H1 (cell line): ENCODE data around the gene PCDH9. TPM values are rescaled to one million over a fixed set of nuclear protein-coding genes. Genes with fewer than 3 reads are reported as not detected.

Experiments used
- CTCF ChIA-PET: fragments of 300-600 bp; sonication (Branson Sonifier 250); formaldehyde crosslinking; loops from one replicate; lab custom pipeline; 2021; ENCODE audit not compliant: partially characterized antibody; lab: Charles Lee
- POLR2A ChIA-PET: fragments of 300-600 bp; sonication (Branson Sonifier 250); formaldehyde crosslinking; loops from one replicate; lab custom pipeline; 2021; ENCODE audit warnings: inconsistent platforms; ENCODE audit not compliant: partially characterized antibody; lab: Charles Lee
- DNase-seq, 2 experiments: peaks; one replicate each; pipeline versions ENCODE4 v3.0.0 to v3.0.0-alpha.2; 2010 to 2022; ENCODE audit warnings: low spot score in 2 of 2, low read depth in 1 of 2, mixed read lengths in 1 of 2
- FAIRE-seq: peaks from 2 replicates; lab custom pipeline; 2011; peaks lifted over from hg19 to GRCh38; lab: Jason Lieb, UNC
- H2AFZ ChIP-seq: 2 replicates; pipeline ENCODE4 v1.8.1; 2012; ENCODE audit warnings: low read length, inconsistent platforms
- H2AK5ac ChIP-seq: 2 replicates; pipeline ENCODE4 v1.6.1; 2013; ENCODE audit warnings: low read depth, low read length
- H2BK120ac ChIP-seq: replicated peaks from 2 replicates; pipeline ENCODE3; 2013; ENCODE audit warnings: low read depth, low read length, inconsistent platforms
- H2BK12ac ChIP-seq: 2 replicates; pipeline ENCODE4 v1.6.1; 2013; ENCODE audit warnings: low read depth, low read length
- H2BK15ac ChIP-seq: 2 replicates; pipeline ENCODE4 v1.6.1; 2013; ENCODE audit warnings: low read length
- H2BK20ac ChIP-seq: 2 replicates; pipeline ENCODE4 v1.6.1; 2013; ENCODE audit warnings: low read length
- H2BK5ac ChIP-seq: 2 replicates; pipeline ENCODE4 v1.6.1; 2013; ENCODE audit warnings: low read depth, low read length
- H3K14ac ChIP-seq: 2 replicates; pipeline ENCODE4 v1.6.1; 2013; ENCODE audit warnings: inconsistent platforms; ENCODE audit not compliant: insufficient read length
- H3K18ac ChIP-seq: 2 replicates; pipeline ENCODE4 v1.6.1; 2013; ENCODE audit warnings: low read length; ENCODE audit errors: extremely low read depth
- H3K23ac ChIP-seq: 2 replicates; pipeline ENCODE4 v1.6.1; 2013; ENCODE audit warnings: inconsistent platforms; ENCODE audit not compliant: insufficient read length
- H3K23me2 ChIP-seq: 2 replicates; pipeline ENCODE4 v1.6.1; 2013; ENCODE audit warnings: low read depth, low read length
- H3K27ac ChIP-seq: 2 replicates; pipeline ENCODE4 v1.6.1; 2011; ENCODE audit warnings: low read depth, low read length, inconsistent platforms
- H3K27me3 ChIP-seq, 4 experiments: replicated peaks in 1 of 4; 1 replicate in 1 of 4; 2 replicates in 3 of 4; pipeline versions ENCODE4 v1.6.1 to v1.8.1; 2011 to 2013; ENCODE audit warnings: low read length in 3 of 4, mild to moderate bottlenecking in 3 of 4, inconsistent platforms in 2 of 4, mixed read lengths in 2 of 4, moderate library complexity in 1 of 4; ENCODE audit not compliant: control insufficient read depth in 3 of 4, insufficient read depth in 3 of 4; ENCODE audit errors: extremely low read depth in 1 of 4
- H3K36me3 ChIP-seq, 4 experiments: 2 replicates each; pipeline versions ENCODE4 v1.6.1 to v1.8.1; 2011 to 2013; ENCODE audit warnings: mild to moderate bottlenecking in 4 of 4, low read length in 3 of 4, moderate library complexity in 2 of 4, control low read depth in 1 of 4, inconsistent platforms in 1 of 4; ENCODE audit not compliant: insufficient read depth in 4 of 4, control insufficient read depth in 2 of 4
- H3K4ac ChIP-seq: replicated peaks from 2 replicates; pipeline ENCODE3; 2013; ENCODE audit warnings: low read length, low read depth, mixed read lengths, inconsistent platforms; ENCODE audit not compliant: insufficient read length
- H3K4me1 ChIP-seq, 4 experiments: replicated peaks in 1 of 4; 1 replicate in 1 of 4; 2 replicates in 3 of 4; pipeline versions ENCODE4 v1.6.1 to v1.8.1; 2011 to 2013; ENCODE audit warnings: low read length in 3 of 4, inconsistent platforms in 2 of 4, mixed read lengths in 1 of 4; ENCODE audit not compliant: insufficient read depth in 4 of 4, control insufficient read depth in 3 of 4
- H3K4me2 ChIP-seq, 2 experiments: 2 replicates each; pipeline versions ENCODE4 v1.6.1 to v1.8.1; 2011 to 2013; ENCODE audit warnings: low read depth in 2 of 2, low read length in 2 of 2, control low read depth in 1 of 2, inconsistent platforms in 1 of 2, mild to moderate bottlenecking in 1 of 2; ENCODE audit not compliant: insufficient read depth in 1 of 2
- H3K4me3 ChIP-seq, 4 experiments: fragments of 200-600, 300-600 bp in 1 of 4; sonication (generic), shearing (Covaris generic), sonication (Bioruptor Twin) in 1 of 4; 2 replicates each; pipeline versions ENCODE4 v1.5.1 to v1.8.1; 2011 to 2016; ENCODE audit warnings: low read length in 4 of 4, low read depth in 3 of 4, control low read depth in 2 of 4, inconsistent platforms in 2 of 4, mild to moderate bottlenecking in 2 of 4, mixed read lengths in 1 of 4, moderate library complexity in 1 of 4; ENCODE audit not compliant: insufficient read depth in 2 of 4; ENCODE audit errors: extremely low read depth in 1 of 4
- H3K56ac ChIP-seq: replicated peaks from 2 replicates; pipeline ENCODE3; 2013; ENCODE audit warnings: low read depth, mild to moderate bottlenecking, mixed read lengths, low read length, inconsistent platforms; ENCODE audit not compliant: insufficient read length
- H3K79me1 ChIP-seq: 2 replicates; pipeline ENCODE4 v1.6.1; 2013; ENCODE audit warnings: low read depth, low read length, control low read depth
- H3K79me2 ChIP-seq, 2 experiments: 2 replicates each; pipeline versions ENCODE4 v1.6.1 to v1.8.1; 2012 to 2013; ENCODE audit warnings: low read length in 2 of 2, mild to moderate bottlenecking in 2 of 2, inconsistent platforms in 1 of 2; ENCODE audit not compliant: insufficient read depth in 2 of 2, control insufficient read depth in 1 of 2
- H3K9ac ChIP-seq, 4 experiments: replicated peaks in 1 of 4; 1 replicate in 1 of 4; 2 replicates in 3 of 4; pipeline versions ENCODE4 v1.6.1 to v1.8.1; 2011 to 2013; ENCODE audit warnings: low read depth in 3 of 4, low read length in 3 of 4, control low read depth in 2 of 4, mild to moderate bottlenecking in 2 of 4, moderate library complexity in 2 of 4, inconsistent platforms in 1 of 4; ENCODE audit errors: extremely low read depth in 1 of 4
- H3K9me3 ChIP-seq, 2 experiments: 2 replicates each; pipeline versions ENCODE4 v1.6.1 to v1.8.1; 2012 to 2013; ENCODE audit warnings: mild to moderate bottlenecking in 2 of 2, moderate library complexity in 2 of 2, control low read depth in 1 of 2, inconsistent platforms in 1 of 2, low read depth in 1 of 2, low read length in 1 of 2, mixed read lengths in 1 of 2; ENCODE audit not compliant: insufficient read depth in 2 of 2
- H4K20me1 ChIP-seq, 2 experiments: replicated peaks in 1 of 2; 2 replicates each; pipeline versions ENCODE3 to v1.8.1; 2011 to 2013; ENCODE audit warnings: inconsistent platforms in 2 of 2, low read length in 2 of 2, mild to moderate bottlenecking in 1 of 2; ENCODE audit not compliant: insufficient read depth in 2 of 2, control insufficient read depth in 1 of 2
- H4K5ac ChIP-seq: 2 replicates; pipeline ENCODE4 v1.6.1; 2013; ENCODE audit warnings: low read length, low read depth, mixed read lengths, inconsistent platforms; ENCODE audit not compliant: insufficient read length
- H4K8ac ChIP-seq: 2 replicates; pipeline ENCODE4 v1.8.0; 2013; ENCODE audit warnings: mild to moderate bottlenecking, moderate library complexity, low read length, inconsistent platforms; ENCODE audit not compliant: insufficient read depth; ENCODE audit errors: extremely low read depth
- H4K91ac ChIP-seq: replicated peaks from 2 replicates; pipeline ENCODE3; 2013; ENCODE audit warnings: low read length, mixed read lengths, inconsistent platforms; ENCODE audit not compliant: insufficient read length
- ATF3 ChIP-seq: IDR thresholded peaks from 2 replicates; pipeline ENCODE4 v1.6.1; 2011; ENCODE audit warnings: low read depth, mild to moderate bottlenecking, low read length; ENCODE audit not compliant: insufficient read depth
- BCL11A ChIP-seq, 2 experiments: IDR thresholded peaks; one replicate each; pipeline ENCODE4 v1.6.1; 2011; ENCODE audit warnings: low read depth in 2 of 2, low read length in 2 of 2, mild to moderate bottlenecking in 2 of 2
- CTBP2 ChIP-seq: IDR thresholded peaks from 2 replicates; pipeline ENCODE4 v1.7.0; 2011; ENCODE audit warnings: borderline replicate concordance, mild to moderate bottlenecking, moderate library complexity, mixed read lengths, low read length; ENCODE audit not compliant: insufficient read depth, insufficient read length
- EZH2 ChIP-seq: fragments of 200-600 bp; sonication (generic); IDR thresholded peaks from 2 replicates; pipeline ENCODE4 v1.7.1; 2012; ENCODE audit warnings: low read depth, mild to moderate bottlenecking, moderate library complexity, low read length, inconsistent platforms; ENCODE audit not compliant: severe bottlenecking
- GABPA ChIP-seq: IDR thresholded peaks from 2 replicates; pipeline ENCODE4 v1.6.1; 2011; ENCODE audit warnings: mild to moderate bottlenecking, low read length, moderate library complexity, borderline replicate concordance; ENCODE audit not compliant: insufficient read depth
- HDAC2 ChIP-seq, 2 experiments: fragments of 300-600 bp in 1 of 2; sonication (generic) in 1 of 2; IDR thresholded peaks; 2 replicates each; pipeline ENCODE4 v1.6.1; 2011 to 2012; ENCODE audit warnings: low read depth in 2 of 2, low read length in 2 of 2, mild to moderate bottlenecking in 2 of 2, moderate library complexity in 2 of 2, borderline replicate concordance in 1 of 2, inconsistent platforms in 1 of 2
- KDM4A ChIP-seq: IDR thresholded peaks from one replicate; pipeline ENCODE4 v1.7.1; 2012; ENCODE audit warnings: low read depth, mild to moderate bottlenecking, moderate library complexity, low read length, inconsistent platforms; ENCODE audit not compliant: severe bottlenecking
- PHF8 ChIP-seq: fragments of 200-600 bp; sonication (generic); conservative IDR thresholded peaks from 2 replicates; pipeline ENCODE4 v1.7.1; 2012; ENCODE audit warnings: low read depth, mild to moderate bottlenecking, inconsistent platforms, low read length, moderate library complexity
- RBBP5 ChIP-seq: IDR thresholded peaks from 2 replicates; pipeline ENCODE4 v1.7.1; 2012; ENCODE audit warnings: low read depth, mild to moderate bottlenecking, inconsistent platforms, low read length, moderate library complexity, borderline replicate concordance
- USF2 ChIP-seq: IDR thresholded peaks from 2 replicates; pipeline ENCODE4 v1.6.1; 2011; ENCODE audit warnings: low read length, improper control_type of control experiment
- YY1 ChIP-seq: IDR thresholded peaks from 2 replicates; pipeline ENCODE4 v1.6.1; 2011; ENCODE audit warnings: low read depth, mild to moderate bottlenecking, low read length
- WGBS, 2 experiments: shearing (Covaris generic) in 1 of 2; methylation state at CpG; one replicate each; pipeline versions ENCODE4 v1.1.6 to v1.1.7; 2013 to 2015; ENCODE audit warnings: low lambda C conversion rate in 2 of 2, mixed read lengths in 2 of 2, inconsistent platforms in 1 of 2, low coverage in 1 of 2, missing lambda C conversion rate in 1 of 2; ENCODE audit not compliant: insufficient replicate concordance in 2 of 2, insufficient coverage in 1 of 2, insufficient read length in 1 of 2; ENCODE audit errors: extremely low coverage in 1 of 2, missing lambda C conversion rate in 1 of 2; 5-methylcytosine and 5-hydroxymethylcytosine counted together
- polyA plus RNA-seq, 7 experiments: library from polyadenylated mRNA; depleted of rRNA in 3 of 7; stranded (reverse) in 5 of 7; unstranded in 2 of 7; fragments of >200 nt in 5 of 7; fragments of 200-250 nt in 2 of 7; gene quantifications; 1 replicate in 5 of 7; 2 replicates in 1 of 7; 4 replicates in 1 of 7; pipeline versions ENCODE4 v1.2.1 to v1.2.3, GENCODE V29; 2011 to 2013; ENCODE audit warnings: missing spikeins in 2 of 7, mixed read lengths in 2 of 7
- total RNA-seq: library from RNA; stranded (reverse); fragmentation: NEBNext Ultra II Directional; extraction: Animal tissue kit (Norgen Biotek cat#: 25700); gene quantifications from 2 replicates; pipeline ENCODE4 v1.2.1, GENCODE V29; 2021

PCDH9 gene
- total and polyA plus RNA-seq, 2 of the 8 experiments (the other 6 are each of a cell fraction or from before 2014, with no cell fraction given), result 0.12 to 0.60 TPM

DNA sequence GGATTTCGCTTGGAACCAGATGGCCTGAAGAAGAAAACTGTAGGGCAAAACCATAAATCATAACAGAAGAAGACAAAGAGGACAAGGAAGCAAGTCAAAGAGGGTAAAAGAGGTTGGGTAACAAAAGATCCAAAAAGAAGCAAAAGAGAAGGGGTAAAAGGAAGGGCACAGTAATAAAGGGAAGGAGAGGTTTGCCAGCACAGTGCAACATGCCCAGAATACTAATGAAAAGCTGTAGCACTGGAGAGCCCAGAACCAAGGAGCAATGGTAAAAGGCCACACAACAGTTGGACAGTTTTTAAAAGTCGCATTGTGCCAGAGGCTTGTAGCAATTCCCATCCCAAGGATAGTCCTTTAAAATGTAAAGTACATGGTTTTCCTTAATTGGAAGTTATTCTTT, 506.6 kb downstream of the PCDH9 start:
- ChIA-PET POLR2A (no interaction called here), CTCF (no interaction called here)
- Histone ChIP-seq H3K23me2 (no peaks in the 10 kb centered on the region), H2AK5ac (no peak overlapping the region), H4K5ac (no peak overlapping the region), H3K27me3 (no peaks in the 10 kb centered on the region), H3K18ac (no peak overlapping the region), H2BK20ac (no peak overlapping the region), H3K79me1 (no peaks in the 10 kb centered on the region), H3K4me2 (no peak overlapping the region), H4K20me1 (no peaks in the 10 kb centered on the region), H2BK120ac (no peak overlapping the region), H2BK15ac (no peak overlapping the region), H3K4me1 (no peaks in the 10 kb centered on the region), H2BK12ac (no peak overlapping the region), H4K8ac (no peak overlapping the region), H3K79me2 (no peaks in the 10 kb centered on the region), H3K9ac (no peak overlapping the region), H4K91ac (no peak overlapping the region), H3K14ac (no peak overlapping the region), H3K56ac (no peak overlapping the region), H3K4me3 (no peak overlapping the region), H2AFZ (peak overlapping the region; percentile 66; the same call in 1 of the 2 replicates), H3K23ac (no peak overlapping the region), H3K9me3 (no peaks in the 10 kb centered on the region), H3K36me3 (no peaks in the 10 kb centered on the region), H3K27ac (no peak overlapping the region), H3K4ac (no peak overlapping the region), H2BK5ac (no peak overlapping the region)
- DNase-seq, result no peak
- 87% methylated on average over 2 of the region's 2 CpGs; no CpG with 5 or more reads in 1 of the 2 experiments for WGBS, 2 experiments
- FAIRE-seq, result no peak
- TF ChIP-seq HDAC2 (IDR thresholded peaks at IDR 0.05; ENCODE audit: borderline replicate concordance in 1 of 2, low read depth in 2 of 2, low read length in 2 of 2) (no peak), GABPA (no peak), EZH2 (no peak), USF2 (no peak), YY1 (no peak), PHF8 (no peak), ATF3 (no peak), RBBP5 (no peak), BCL11A (IDR thresholded peaks at IDR 0.05; ENCODE audit: low read depth in 2 of 2, low read length in 2 of 2) (no peak), CTBP2 (no peak), KDM4A (no peak)
